ENCODE results near the gene DGKD.

The DGKD gene

GRCh38 chr2:233419602-233420391, 65.5 kb downstream of the DGKD start:
- FAIRE-seq, result peak; percentile 57
- no peak for TF ChIP-seq POLR2AphosphoS5 (IDR thresholded peaks at IDR 0.05; ENCODE audit: low read depth, low read length)
- no peak for TF ChIP-seq SPI1 (IDR thresholded peaks at IDR 0.05; ENCODE audit: low read depth, low read length)
- TF ChIP-seq PAX5 (IDR thresholded peaks at IDR 0.05; ENCODE audit: insufficient read depth, low read length, severe bottlenecking), result no peak
- TF ChIP-seq POU2F2 (IDR thresholded peaks at IDR 0.05; ENCODE audit: low read depth, low read length), result peak; percentile 71
- no peak for TF ChIP-seq TAF1 (IDR thresholded peaks at IDR 0.05; ENCODE audit: low read depth, low read length)
- DNase-seq (ENCODE audit: insufficient read length, low spot score), result no peak

GRCh38 chr2:233421091-233421816, 67.0 kb downstream of the DGKD start:
- DNase-seq (ENCODE audit: insufficient read length, low spot score) (no peak), FAIRE-seq (no peak)
- TF ChIP-seq PAX5 (IDR thresholded peaks at IDR 0.05; ENCODE audit: insufficient read depth, low read length, severe bottlenecking) (no peak), POU2F2 (IDR thresholded peaks at IDR 0.05; ENCODE audit: low read depth, low read length) (no peak), SPI1 (IDR thresholded peaks at IDR 0.05; ENCODE audit: low read depth, low read length) (no peak), TAF1 (IDR thresholded peaks at IDR 0.05; ENCODE audit: low read depth, low read length) (no peak), POLR2AphosphoS5 (IDR thresholded peaks at IDR 0.05; ENCODE audit: low read depth, low read length) (no peak), POLR2A (IDR thresholded peaks at IDR 0.05; ENCODE audit: low read depth, low read length) (no peak)

GRCh38 chr2:233422050-233422639, 67.9 kb downstream of the DGKD start:
- DNase-seq (ENCODE audit: insufficient read length, low spot score), result peak; percentile 62
- peak; percentile 97 for FAIRE-seq
- TF ChIP-seq PAX5 (IDR thresholded peaks at IDR 0.05; ENCODE audit: insufficient read depth, low read length, severe bottlenecking) (no peak), POLR2AphosphoS5 (IDR thresholded peaks at IDR 0.05; ENCODE audit: low read depth, low read length) (no peak), POLR2A (IDR thresholded peaks at IDR 0.05; ENCODE audit: low read depth, low read length) (no peak), SPI1 (IDR thresholded peaks at IDR 0.05; ENCODE audit: low read depth, low read length) (no peak), TAF1 (IDR thresholded peaks at IDR 0.05; ENCODE audit: low read depth, low read length) (no peak), POU2F2 (IDR thresholded peaks at IDR 0.05; ENCODE audit: low read depth, low read length) (no peak)

- FAIRE-seq, result no peak
These were observed 68.6 kb downstream of the DGKD start for GRCh38 chr2:233422649-233423551.

GRCh38 chr2:233423552-233423860, 69.2 kb downstream of the DGKD start:
- TF ChIP-seq POLR2AphosphoS5 (IDR thresholded peaks at IDR 0.05; ENCODE audit: low read depth, low read length) (no peak), POU2F2 (IDR thresholded peaks at IDR 0.05; ENCODE audit: low read depth, low read length) (no peak), POLR2A (IDR thresholded peaks at IDR 0.05; ENCODE audit: low read depth, low read length) (no peak)
- FAIRE-seq, result no peak

More at GRCh38 chr2:233422649-233423551, 68.6 kb downstream of the DGKD start:
- TF ChIP-seq SPI1 (IDR thresholded peaks at IDR 0.05; ENCODE audit: low read depth, low read length) (no peak), POU2F2 (IDR thresholded peaks at IDR 0.05; ENCODE audit: low read depth, low read length) (no peak), POLR2A (IDR thresholded peaks at IDR 0.05; ENCODE audit: low read depth, low read length) (no peak), TAF1 (IDR thresholded peaks at IDR 0.05; ENCODE audit: low read depth, low read length) (no peak), PAX5 (IDR thresholded peaks at IDR 0.05; ENCODE audit: insufficient read depth, low read length, severe bottlenecking) (no peak), POLR2AphosphoS5 (IDR thresholded peaks at IDR 0.05; ENCODE audit: low read depth, low read length) (no peak)
- no peak for DNase-seq (ENCODE audit: insufficient read length, low spot score)

GRCh38 chr2:233424154-233424951, 70.1 kb downstream of the DGKD start:
- FAIRE-seq (no peak), DNase-seq (ENCODE audit: insufficient read length, low spot score) (no peak)
- TF ChIP-seq POLR2AphosphoS5 (IDR thresholded peaks at IDR 0.05; ENCODE audit: low read depth, low read length) (no peak), POU2F2 (IDR thresholded peaks at IDR 0.05; ENCODE audit: low read depth, low read length) (no peak), SPI1 (IDR thresholded peaks at IDR 0.05; ENCODE audit: low read depth, low read length) (no peak), TAF1 (IDR thresholded peaks at IDR 0.05; ENCODE audit: low read depth, low read length) (no peak), POLR2A (IDR thresholded peaks at IDR 0.05; ENCODE audit: low read depth, low read length) (no peak), PAX5 (IDR thresholded peaks at IDR 0.05; ENCODE audit: insufficient read depth, low read length, severe bottlenecking) (no peak)

More at GRCh38 chr2:233423552-233423860, 69.2 kb downstream of the DGKD start:
- no peak for DNase-seq (ENCODE audit: insufficient read length, low spot score)

- TF ChIP-seq SPI1 (IDR thresholded peaks at IDR 0.05; ENCODE audit: low read depth, low read length), result no peak
- FAIRE-seq, result no peak
- no peak for DNase-seq (ENCODE audit: insufficient read length, low spot score)
These were observed 72.5 kb downstream of the DGKD start for GRCh38 chr2:233426619-233427342.

GRCh38 chr2:233428008-233428407, 73.7 kb downstream of the DGKD start:
- DNase-seq (ENCODE audit: insufficient read length, low spot score) (no peak), FAIRE-seq (peak; percentile 20)
- TF ChIP-seq PAX5 (IDR thresholded peaks at IDR 0.05; ENCODE audit: insufficient read depth, low read length, severe bottlenecking), result no peak

Measured in GM12891 (cell line).